ENCODE measurements around the gene LCMT2.
"Not testable (repeated sequence)": the region's sequence is repeated elsewhere in the genome, so short reads cannot be mapped to it uniquely, and the experiment has no call there.

Gene LCMT2

DNA sequence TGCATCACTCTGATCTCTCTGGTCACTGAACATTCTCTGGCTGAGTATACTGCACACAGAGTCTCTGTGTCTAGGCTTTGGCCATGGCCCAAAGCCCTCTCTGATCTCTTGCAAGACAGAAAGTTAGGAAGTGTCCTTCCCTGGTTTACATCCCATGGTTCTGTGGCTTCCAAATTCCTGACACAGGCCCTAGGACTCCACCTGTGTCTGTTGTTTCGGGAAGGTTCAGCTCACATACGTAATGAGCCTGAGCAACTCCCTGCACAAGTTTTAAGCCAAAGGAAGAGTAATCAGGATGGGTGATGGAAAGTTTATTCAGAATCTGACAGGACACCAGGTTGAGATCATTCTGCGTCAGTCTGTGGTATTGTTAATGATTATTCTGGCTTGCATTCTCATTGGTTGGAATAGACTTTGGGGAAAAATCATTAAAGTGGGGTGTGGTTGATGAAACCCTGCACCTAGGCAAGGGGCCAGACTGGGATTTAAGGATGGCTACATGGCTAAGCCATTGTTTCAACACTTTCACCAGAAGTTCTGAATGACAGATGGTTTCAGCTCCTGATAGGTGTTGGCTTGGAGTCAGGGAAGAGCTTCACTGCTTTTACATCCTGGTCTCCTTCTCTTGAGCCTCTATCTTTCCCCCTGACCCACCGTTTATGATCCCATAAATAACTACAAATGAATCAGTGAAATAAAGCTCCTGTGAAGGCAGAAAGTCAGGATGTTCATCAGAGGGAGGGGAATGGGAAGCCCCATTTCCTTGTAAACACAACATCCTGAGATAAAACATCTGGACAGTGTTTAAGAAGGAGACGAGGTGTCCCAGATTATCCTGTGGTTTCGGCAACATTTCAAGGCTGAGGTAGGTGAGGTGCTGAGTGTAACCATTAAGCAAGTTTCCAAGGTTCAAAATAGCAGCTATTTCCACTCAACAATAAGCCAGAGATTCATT, 14.1 kb downstream of the LCMT2 start:
- no peak for DNase-seq

- no peak for DNase-seq
Measured at GRCh38 chr15:43314171-43314570, 16.2 kb downstream of the LCMT2 start.

GRCh38 chr15:43312378-43312777, 18.0 kb downstream of the LCMT2 start:
- no peak for DNase-seq

DNA sequence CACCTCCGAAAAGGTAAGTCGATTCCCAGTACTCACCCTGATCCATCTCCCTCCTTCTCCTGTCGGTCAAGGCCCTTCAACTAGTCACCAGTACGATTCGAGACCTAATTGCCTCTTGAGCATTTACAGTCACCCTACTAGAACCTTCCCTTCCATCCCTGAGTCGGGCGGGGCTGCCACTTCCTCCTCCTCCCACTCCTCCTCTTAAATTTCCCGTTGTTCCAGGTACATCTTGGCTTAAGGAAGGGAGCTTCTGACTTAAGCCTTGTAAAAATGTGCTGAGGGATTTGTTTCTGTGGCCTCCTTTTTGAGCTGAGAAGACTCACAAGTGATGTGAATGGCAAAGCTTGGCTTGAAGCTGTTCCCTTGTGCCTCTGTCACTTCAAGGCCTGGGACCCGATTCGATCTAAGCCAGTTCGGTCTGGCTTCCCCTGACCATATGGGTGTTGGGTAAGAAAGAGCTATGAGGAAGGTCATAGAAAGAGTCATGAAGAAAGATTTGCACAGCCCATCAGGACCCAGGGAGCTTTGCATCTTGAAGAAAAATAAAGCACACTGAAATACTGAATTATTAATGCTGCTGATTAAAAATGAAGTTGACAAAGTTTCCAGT, 28.1 kb downstream of the LCMT2 start, which contains the start of gene TGM7:
TSS of gene TGM7 (minus strand) at position 51 of the 613 bp plus-strand sequence.
- DNase-seq = no peak

GRCh38 chr15:43299884-43300283, 30.5 kb downstream of the LCMT2 start:
- no peak for DNase-seq

DNA sequence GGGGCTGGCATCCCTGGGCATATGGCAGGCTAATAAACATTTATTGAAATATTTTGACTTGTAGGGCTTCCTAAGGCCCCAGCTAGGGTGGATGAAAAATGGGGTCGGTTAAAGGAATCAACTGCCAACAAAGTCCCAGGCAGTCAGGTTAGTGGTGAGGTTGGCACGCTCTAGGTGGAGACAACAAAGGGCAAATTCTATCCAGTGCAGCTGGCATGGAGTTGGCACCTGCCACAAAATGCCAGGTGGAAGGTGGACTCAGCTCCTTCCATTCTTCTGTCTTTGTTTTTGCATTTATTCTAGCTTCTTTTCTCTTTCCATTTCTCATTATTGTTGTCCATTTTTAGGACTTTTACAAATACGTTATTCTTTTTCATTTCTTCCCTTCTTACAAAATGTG, 31.0 kb downstream of the LCMT2 start:
- DNase-seq = peak in 1 of 14 donors; percentile 15

DNA sequence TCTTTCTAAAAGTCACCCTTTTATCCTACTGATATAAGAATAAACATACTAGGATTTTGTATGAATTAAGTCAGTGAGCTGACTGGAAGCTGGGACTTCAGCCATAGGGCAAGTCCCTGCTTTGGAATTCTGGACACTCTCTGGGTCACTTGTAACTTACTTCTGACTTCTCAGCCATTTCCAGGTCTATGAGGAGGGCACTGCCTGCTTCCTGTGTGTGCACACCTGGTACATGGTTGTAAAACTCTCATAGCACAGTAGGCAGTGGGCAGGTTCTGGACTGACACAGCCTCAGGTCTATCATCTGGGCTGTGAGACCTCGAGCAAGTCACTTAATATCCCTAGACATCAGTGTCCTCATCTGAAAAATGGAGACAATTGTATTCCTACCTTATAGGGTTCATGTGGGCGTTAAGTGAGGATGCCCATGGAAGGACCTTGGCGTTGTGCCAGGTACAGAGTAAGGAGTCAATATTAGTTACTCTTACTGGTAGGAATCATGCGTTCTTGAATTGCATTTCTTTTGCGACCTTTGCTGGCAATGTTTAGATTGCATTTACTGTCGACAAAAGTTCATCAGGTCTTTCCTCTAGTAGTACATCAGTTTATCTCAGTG, 36.2 kb downstream of the LCMT2 start:
- no peak for DNase-seq

DNA sequence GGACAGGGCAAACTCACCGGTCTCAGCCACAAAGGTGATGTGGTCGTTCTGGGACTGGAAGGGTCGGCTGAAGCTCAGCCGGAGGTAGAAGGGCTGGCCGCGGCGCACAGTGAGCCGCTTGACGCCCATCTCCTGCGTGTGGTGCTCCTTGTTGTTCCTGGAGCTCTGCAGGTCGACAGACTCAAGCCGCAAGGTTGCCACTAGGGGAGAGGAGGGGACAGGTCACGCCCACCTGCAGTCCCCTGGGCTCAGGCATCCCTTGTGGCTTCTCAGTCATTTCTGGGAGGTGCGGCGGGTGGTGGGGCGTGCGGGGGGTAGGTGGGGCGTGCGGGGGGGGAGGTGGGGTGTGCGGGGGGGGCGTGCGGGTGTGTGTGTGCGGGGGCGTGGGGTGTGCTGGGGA, 36.9 kb downstream of the LCMT2 start:
- DNase-seq = no peak

GRCh38 chr15:43292375-43293078, 37.8 kb downstream of the LCMT2 start:
- DNase-seq = no peak

DNA sequence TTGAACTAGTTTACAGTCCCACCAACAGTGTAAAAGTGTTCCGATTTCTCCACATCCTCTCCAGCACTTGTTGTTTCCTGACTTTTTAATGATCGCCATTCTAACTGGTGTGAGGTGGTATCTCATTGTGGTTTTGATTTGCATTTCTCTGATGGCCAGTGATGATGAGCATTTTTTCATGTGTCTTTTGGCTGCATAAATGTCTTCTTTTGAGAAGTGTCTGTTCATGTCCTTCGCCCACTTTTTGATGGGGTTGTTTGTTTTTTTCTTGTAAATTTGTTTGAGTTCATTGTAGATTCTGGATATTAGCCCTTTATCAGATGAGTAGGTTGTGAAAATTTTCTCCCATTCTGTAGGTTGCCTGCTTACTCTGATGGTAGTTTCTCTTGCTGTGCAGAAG, 40.7 kb downstream of the LCMT2 start:
- DNase-seq = not testable (repeated sequence)

DNA sequence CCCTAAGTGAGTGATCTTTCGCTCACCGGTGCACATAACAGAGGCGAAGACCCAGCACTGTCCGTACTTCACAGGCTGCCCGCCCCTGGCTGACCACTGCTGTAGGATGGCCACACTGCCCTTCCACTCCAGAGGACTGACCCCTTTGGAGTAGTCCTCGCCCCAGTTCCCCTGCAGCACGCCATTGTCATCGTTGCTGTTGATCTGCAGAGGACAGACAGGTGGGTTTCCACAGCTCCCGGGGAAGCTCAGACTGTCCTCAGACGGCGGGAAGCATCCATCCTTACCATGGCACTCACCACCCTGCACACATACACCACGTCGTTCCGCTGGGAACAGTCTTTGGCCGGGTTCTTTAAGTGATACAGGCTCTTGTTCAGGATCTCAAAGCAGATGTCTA, 43.1 kb downstream of the LCMT2 start:
- DNase-seq = no peak

- no peak for DNase-seq
Measured at GRCh38 chr15:43286074-43286473, 44.3 kb downstream of the LCMT2 start.

DNA sequence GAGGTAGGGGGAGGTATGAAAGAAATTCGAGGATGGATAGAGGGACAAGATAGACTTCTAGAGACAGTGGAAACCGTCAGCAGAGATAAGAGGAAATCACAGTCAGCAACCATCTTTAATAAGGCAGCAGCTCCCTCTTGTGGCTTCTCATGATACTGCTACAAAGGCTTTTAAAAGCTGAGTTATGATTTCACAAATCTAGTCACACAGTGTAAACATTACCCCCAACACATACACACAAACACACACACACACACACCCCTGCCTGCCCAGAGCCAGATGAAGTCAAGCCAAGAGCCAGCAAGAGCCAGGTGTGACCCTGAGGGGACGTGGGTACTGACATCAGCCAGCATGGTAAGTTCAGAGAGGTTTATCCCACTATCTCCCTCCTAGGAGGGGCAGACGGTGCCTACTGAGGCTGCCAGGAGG, 44.8 kb downstream of the LCMT2 start:
- DNase-seq = peak in 4 of 14 donors; percentile 8 to 45 (median 18)

- DNase-seq = no peak
Measured at GRCh38 chr15:43283526-43283925, 46.8 kb downstream of the LCMT2 start.

DNA sequence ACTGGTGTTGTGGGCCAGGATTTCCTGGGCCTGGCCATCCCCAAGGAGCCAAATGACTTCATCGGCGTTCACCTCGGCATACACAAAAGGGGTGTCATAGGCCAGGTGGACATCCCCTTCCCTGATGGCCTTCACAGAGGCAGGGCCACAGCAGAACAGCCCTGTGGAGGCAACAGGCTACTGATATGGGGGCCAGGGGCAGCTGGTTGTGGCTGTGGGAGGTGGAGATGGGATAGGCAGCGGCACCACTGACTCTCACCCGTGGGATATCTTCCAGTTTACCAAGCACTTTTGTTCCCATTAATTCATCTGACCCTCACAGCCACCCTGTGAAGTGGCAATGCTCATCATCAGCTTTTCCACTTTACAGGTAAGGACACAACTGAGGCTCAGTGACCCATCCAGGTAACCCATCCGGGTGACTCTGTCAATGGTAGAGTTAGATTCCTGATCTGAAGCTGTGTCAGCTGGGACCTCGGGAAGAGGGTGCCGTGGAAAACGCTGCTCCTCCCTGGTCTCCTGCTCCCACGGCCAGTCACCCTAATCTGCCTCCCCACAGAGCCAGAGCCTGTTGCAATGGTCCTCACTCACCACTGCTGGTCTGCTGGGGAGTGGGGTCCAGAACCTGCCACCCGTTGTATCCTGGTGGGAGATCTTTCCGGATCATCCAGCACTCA, 48.3 kb downstream of the LCMT2 start:
- DNase-seq = no peak

GRCh38 chr15:43280996-43281395, 49.4 kb downstream of the LCMT2 start:
- DNase-seq = no peak

DNA sequence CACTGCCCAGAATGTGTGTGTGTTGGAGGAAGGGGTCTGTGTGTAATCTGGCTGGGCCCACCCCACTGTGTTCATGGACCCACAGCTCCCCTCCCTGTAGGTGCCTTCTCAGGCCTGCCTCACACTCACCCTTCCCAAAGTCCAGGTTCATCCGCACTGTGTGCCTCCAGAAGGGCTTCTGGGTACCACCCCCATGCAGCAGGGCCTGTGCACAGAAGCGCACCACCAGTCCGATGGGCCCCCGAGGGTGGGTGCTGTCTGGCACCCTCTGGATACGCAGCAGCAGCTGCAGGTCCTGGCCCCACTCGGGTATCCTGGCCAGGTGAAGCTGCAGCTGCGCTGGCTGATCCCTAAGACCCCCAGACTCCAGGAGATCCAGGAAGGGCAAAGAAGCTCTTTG, 50.9 kb downstream of the LCMT2 start:
- no peak for DNase-seq

DNA sequence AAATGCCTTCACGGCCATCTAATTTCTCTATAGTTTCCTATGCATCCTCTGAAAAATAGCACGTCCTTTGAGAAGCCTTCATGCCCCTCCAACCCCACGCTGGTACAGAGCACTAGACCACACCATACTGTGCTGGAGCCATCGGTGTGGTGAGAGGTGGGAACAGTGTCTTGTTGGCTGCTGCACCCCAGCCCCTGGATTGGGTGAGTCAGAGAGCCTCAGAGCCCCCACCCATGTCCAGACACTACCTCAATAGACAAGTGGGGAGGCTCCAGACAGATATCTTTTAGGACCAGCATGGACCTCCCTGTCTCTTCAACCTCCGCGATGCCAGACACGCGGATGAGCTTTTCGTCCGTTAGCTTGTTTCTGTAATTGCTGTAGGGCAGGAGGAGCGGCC, 51.5 kb downstream of the LCMT2 start:
- no peak for DNase-seq

GRCh38 chr15:43277901-43278300, 52.5 kb downstream of the LCMT2 start:
- peak in 2 of 14 donors; percentile 26 to 46 for DNase-seq

- no peak for DNase-seq
Measured at GRCh38 chr15:43277231-43277823, 53.0 kb downstream of the LCMT2 start.

DNA sequence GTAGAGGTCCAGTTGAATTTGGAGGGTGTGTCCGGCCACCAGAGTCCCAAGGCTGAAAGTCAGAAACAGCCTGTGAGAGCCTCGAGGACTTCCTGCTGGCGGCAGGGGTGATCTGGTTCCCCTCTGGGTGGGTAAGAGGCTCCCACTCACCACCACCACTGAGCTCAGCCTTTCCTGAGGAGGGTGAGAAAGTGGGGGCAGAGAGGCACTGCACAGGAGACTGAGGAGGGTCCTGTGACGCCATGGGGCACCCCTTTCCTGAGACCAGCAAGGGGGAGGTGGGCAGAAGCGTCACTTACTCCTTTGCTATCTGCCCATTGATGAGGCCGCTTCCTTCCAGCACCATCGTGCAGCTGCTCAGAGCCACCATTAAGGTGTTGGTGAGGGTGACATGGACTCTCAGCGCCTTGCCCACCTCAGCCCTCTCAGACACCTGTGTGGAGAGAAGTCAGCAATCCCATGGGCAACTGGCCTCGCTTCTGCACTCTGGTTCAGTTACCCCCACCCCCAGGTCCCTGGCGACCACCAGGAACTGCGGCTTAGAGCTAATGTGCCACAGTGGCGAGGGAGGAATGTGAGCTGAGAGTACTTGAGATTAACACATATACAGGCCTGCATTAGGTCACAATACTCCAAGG, 53.7 kb downstream of the LCMT2 start:
- DNase-seq = no peak
